Trophoblast cell (in vitro differentiated cells and primary cell): ENCODE data around the gene CPTP.

Experiments
- DNase-seq, 2 donors: peaks; one replicate each; pipeline ENCODE4 v3.0.0-alpha.2; 2016
- H2AFZ ChIP-seq: 2 replicates; pipeline ENCODE4 v1.6.1; 2013; ENCODE audit warnings: low read length, moderate library complexity, mild to moderate bottlenecking; ENCODE audit not compliant: insufficient read depth, poor library complexity
- H2AK5ac ChIP-seq: 2 replicates; pipeline ENCODE4 v1.6.1; 2013; ENCODE audit warnings: mild to moderate bottlenecking, low read length
- H2BK120ac ChIP-seq: 2 replicates; pipeline ENCODE4 v1.6.1; 2013; ENCODE audit warnings: low read length, mild to moderate bottlenecking, moderate library complexity; ENCODE audit not compliant: insufficient read depth, poor library complexity
- H2BK12ac ChIP-seq: 2 replicates; pipeline ENCODE4 v1.6.1; 2013; ENCODE audit warnings: mild to moderate bottlenecking, low read length, moderate library complexity
- H2BK5ac ChIP-seq: 2 replicates; pipeline ENCODE4 v1.6.1; 2013; ENCODE audit warnings: low read length, low read depth, moderate library complexity, mild to moderate bottlenecking; ENCODE audit not compliant: poor library complexity
- H3K14ac ChIP-seq: 2 replicates; pipeline ENCODE4 v1.6.1; 2013; ENCODE audit warnings: mild to moderate bottlenecking, low read length
- H3K18ac ChIP-seq: 2 replicates; pipeline ENCODE4 v1.6.1; 2013; ENCODE audit warnings: mild to moderate bottlenecking, low read length
- H3K23ac ChIP-seq: 2 replicates; pipeline ENCODE4 v1.6.1; 2013; ENCODE audit warnings: low read length
- H3K27ac ChIP-seq: 2 replicates; pipeline ENCODE4 v1.5.1; 2013; ENCODE audit warnings: low read depth, mild to moderate bottlenecking, inconsistent platforms, low read length, moderate library complexity
- H3K27me3 ChIP-seq: 2 replicates; pipeline ENCODE4 v1.6.1; 2013; ENCODE audit warnings: inconsistent platforms, mild to moderate bottlenecking, low read length, moderate library complexity; ENCODE audit not compliant: insufficient read depth
- H3K36me3 ChIP-seq, 2 experiments: 1 replicate in 1 of 2; 2 replicates in 1 of 2; pipeline ENCODE4 v1.6.1; 2013; ENCODE audit warnings: low read length in 2 of 2, mild to moderate bottlenecking in 2 of 2, moderate library complexity in 1 of 2; ENCODE audit not compliant: insufficient read depth in 2 of 2, control insufficient read depth in 1 of 2
- H3K4ac ChIP-seq: 2 replicates; pipeline ENCODE4 v1.6.1; 2013; ENCODE audit warnings: low read depth, mild to moderate bottlenecking, low read length, moderate library complexity
- H3K4me1 ChIP-seq, 2 experiments: 1 replicate in 1 of 2; 2 replicates in 1 of 2; pipeline ENCODE4 v1.6.1; 2013; ENCODE audit warnings: low read length in 2 of 2, mild to moderate bottlenecking in 2 of 2, moderate library complexity in 1 of 2; ENCODE audit not compliant: insufficient read depth in 2 of 2, control insufficient read depth in 1 of 2
- H3K4me2 ChIP-seq: 2 replicates; pipeline ENCODE4 v1.6.1; 2013; ENCODE audit warnings: inconsistent platforms, mild to moderate bottlenecking, low read length, moderate library complexity
- H3K4me3 ChIP-seq: 2 replicates; pipeline ENCODE4 v1.5.1; 2013; ENCODE audit warnings: mild to moderate bottlenecking, low read depth, low read length, inconsistent platforms
- H3K79me1 ChIP-seq: one replicate; pipeline ENCODE4 v1.6.1; 2013; ENCODE audit warnings: low read length
- H3K79me2 ChIP-seq: 2 replicates; pipeline ENCODE4 v1.6.1; 2013; ENCODE audit warnings: low read length, mild to moderate bottlenecking; ENCODE audit not compliant: control insufficient read depth, insufficient read depth, poor library complexity
- H3K9ac ChIP-seq: 2 replicates; pipeline ENCODE4 v1.6.1; 2013; ENCODE audit warnings: mild to moderate bottlenecking, low read length
- H3K9me3 ChIP-seq: 2 replicates; pipeline ENCODE4 v1.6.1; 2013; ENCODE audit warnings: low read depth, mild to moderate bottlenecking, control low read depth, inconsistent platforms, low read length; ENCODE audit not compliant: insufficient read depth
- H4K12ac ChIP-seq: 2 replicates; pipeline ENCODE4 v1.6.1; 2013; ENCODE audit warnings: low read depth, mild to moderate bottlenecking, low read length, moderate library complexity
- H4K8ac ChIP-seq: 2 replicates; pipeline ENCODE4 v1.6.1; 2013; ENCODE audit warnings: low read depth, mild to moderate bottlenecking, low read length, moderate library complexity
- H4K91ac ChIP-seq: one replicate; pipeline ENCODE4 v1.6.1; 2013; ENCODE audit warnings: low read depth, mild to moderate bottlenecking, low read length, moderate library complexity
- WGBS: extraction: QIAGEN DNeasy Blood & Tissue Kit; methylation state at CpG from one replicate; pipeline ENCODE4 v1.1.7; 2013; ENCODE audit warnings: missing lambda C conversion rate; ENCODE audit not compliant: insufficient read length, insufficient coverage; ENCODE audit errors: extremely low coverage; 5-methylcytosine and 5-hydroxymethylcytosine counted together

Gene CPTP

DNA sequence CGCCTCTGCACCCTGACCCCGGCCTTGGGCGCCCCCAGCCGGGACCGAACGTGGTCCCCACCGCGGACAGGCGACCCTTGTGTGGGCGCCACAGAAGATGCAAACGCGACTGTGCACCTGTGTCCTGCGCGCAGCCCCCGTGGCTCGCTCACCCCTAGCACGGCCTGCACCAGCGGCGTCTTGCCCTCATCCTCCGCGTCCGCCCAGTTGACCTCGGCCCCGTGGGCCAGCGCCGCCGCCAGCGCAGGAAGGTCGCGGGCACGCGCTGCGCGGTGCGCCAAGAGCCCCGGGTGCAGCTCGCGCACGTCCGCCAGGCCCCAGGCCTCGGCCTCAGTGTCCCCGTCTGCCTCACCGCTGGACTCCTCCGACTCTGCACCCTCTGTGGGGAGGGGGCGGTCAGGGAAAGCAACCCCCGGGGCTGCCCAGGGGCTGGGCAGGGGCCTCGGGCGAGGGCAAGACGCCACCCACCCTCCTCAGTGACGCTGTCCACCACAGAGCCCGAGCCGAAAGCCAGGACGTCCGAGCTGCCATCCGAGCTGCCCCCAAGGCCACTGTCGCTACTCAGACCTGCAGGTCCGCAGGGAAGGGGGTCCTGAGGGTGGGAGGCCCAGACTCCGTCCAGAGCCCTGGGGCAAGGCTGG lies 30.2 kb upstream of the CPTP start:
- no peak overlapping the region for H2AK5ac ChIP-seq
- H3K9me3 ChIP-seq = peaks cover 6% of the 10 kb centered on the region
- DNase-seq = no peak
- H2AFZ ChIP-seq = no peak overlapping the region
- H3K4me2 ChIP-seq = no peak overlapping the region
- H4K8ac ChIP-seq = no peak overlapping the region
- H3K14ac ChIP-seq = no peak overlapping the region
- H2BK5ac ChIP-seq = no peak overlapping the region
- no peak overlapping the region for H2BK12ac ChIP-seq
- no peak overlapping the region for H3K27ac ChIP-seq
- H3K4me3 ChIP-seq = no peak overlapping the region
- H3K79me2 ChIP-seq = no peaks in the 10 kb centered on the region
- no peak overlapping the region for H4K91ac ChIP-seq
- H3K9ac ChIP-seq = no peak overlapping the region
- H3K79me1 ChIP-seq = no peaks in the 10 kb centered on the region
- no peak overlapping the region for H3K18ac ChIP-seq
- WGBS = no CpG with 5 or more reads among the region's 58 CpGs
- H3K27me3 ChIP-seq = no peaks in the 10 kb centered on the region
- H3K23ac ChIP-seq = no peak overlapping the region
- H3K36me3 ChIP-seq = peaks cover 35 to 42% of the 10 kb centered on the region in 2 experiments
- H3K4me1 ChIP-seq = no peaks in the 10 kb centered on the region
- no peak overlapping the region for H4K12ac ChIP-seq
- H2BK120ac ChIP-seq = no peak overlapping the region
- no peak overlapping the region for H3K4ac ChIP-seq

DNA sequence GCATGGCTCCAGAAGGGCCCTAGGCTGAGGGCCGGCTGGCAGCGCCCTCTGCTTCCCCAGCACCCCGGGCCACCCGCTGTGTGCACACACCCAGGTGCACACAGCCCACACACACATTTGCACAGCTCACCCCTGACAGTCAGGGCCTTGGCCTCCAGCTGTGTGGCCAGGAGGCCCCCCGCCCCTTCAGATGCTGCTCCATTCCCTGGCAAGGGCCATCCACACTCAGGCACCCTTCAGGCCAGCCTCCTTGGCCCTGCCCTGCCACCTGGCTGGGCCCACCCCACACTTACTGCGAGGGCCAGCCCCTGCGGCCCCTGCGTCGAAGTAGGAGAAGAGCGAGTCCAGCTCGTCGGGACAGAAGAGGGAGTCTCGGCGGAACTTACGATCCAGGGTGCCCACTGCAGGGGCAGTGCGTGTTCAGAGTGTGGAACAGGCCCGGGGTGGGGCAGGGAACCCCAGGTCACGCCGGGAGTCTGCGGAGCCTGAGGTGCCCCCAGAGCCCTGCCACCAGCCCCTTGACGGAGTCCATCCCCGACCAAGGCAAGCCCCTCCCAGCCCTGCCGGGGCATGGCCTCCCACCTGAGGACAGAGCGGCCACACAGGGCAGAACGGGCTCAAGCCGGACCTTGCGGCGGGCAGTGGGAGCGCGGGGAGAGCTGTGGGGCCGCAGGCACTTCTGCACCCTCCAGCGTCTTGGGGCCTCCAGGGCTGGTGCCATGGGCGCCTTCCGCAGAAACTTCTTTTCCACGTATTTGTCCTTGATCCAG lies 29.3 kb upstream of the CPTP start:
- no peak overlapping the region for H3K4me2 ChIP-seq
- H4K8ac ChIP-seq = no peak overlapping the region
- no peaks in the 10 kb centered on the region for H3K79me1 ChIP-seq
- H2AFZ ChIP-seq = no peak overlapping the region
- H3K23ac ChIP-seq = no peak overlapping the region
- no peak overlapping the region for H2BK5ac ChIP-seq
- no peak overlapping the region for H3K14ac ChIP-seq
- no peak overlapping the region for H2BK120ac ChIP-seq
- no peak overlapping the region for H3K4ac ChIP-seq
- H3K79me2 ChIP-seq = no peaks in the 10 kb centered on the region
- H3K18ac ChIP-seq = no peak overlapping the region
- no peak overlapping the region for H3K27ac ChIP-seq
- no peak overlapping the region for H4K12ac ChIP-seq
- no peak overlapping the region for H2AK5ac ChIP-seq
- no peak overlapping the region for H4K91ac ChIP-seq
- H3K9ac ChIP-seq = no peak overlapping the region
- no peak overlapping the region for H3K4me3 ChIP-seq
- no peaks in the 10 kb centered on the region for H3K27me3 ChIP-seq
- no peaks in the 10 kb centered on the region for H3K4me1 ChIP-seq
- no peak for DNase-seq
- H2BK12ac ChIP-seq = no peak overlapping the region
- peaks cover 8% of the 10 kb centered on the region for H3K9me3 ChIP-seq
- WGBS = no CpG with 5 or more reads among the region's 35 CpGs
- peaks cover 35 to 42% of the 10 kb centered on the region in 2 experiments for H3K36me3 ChIP-seq

GRCh38 chr1:1296070-1297061 lies 28.2 kb upstream of the CPTP start:
- Histone ChIP-seq H3K4me1 (no peaks in the 10 kb centered on the region), H3K14ac (no peak overlapping the region), H4K8ac (no peak overlapping the region), H3K36me3 (peaks cover 35 to 42% of the 10 kb centered on the region in 2 experiments), H2BK120ac (no peak overlapping the region), H2BK5ac (no peak overlapping the region), H3K79me2 (no peaks in the 10 kb centered on the region), H3K27me3 (no peaks in the 10 kb centered on the region), H3K4ac (no peak overlapping the region), H2BK12ac (no peak overlapping the region), H2AK5ac (no peak overlapping the region), H4K91ac (no peak overlapping the region), H3K27ac (no peak overlapping the region), H3K18ac (no peak overlapping the region), H3K4me3 (no peak overlapping the region), H3K23ac (no peak overlapping the region), H2AFZ (no peak overlapping the region), H3K79me1 (no peaks in the 10 kb centered on the region), H3K9ac (no peak overlapping the region), H3K4me2 (no peak overlapping the region), H4K12ac (no peak overlapping the region), H3K9me3 (peaks cover 8% of the 10 kb centered on the region)
- no CpG with 5 or more reads among the region's 62 CpGs for WGBS
- no peak for DNase-seq

DNA sequence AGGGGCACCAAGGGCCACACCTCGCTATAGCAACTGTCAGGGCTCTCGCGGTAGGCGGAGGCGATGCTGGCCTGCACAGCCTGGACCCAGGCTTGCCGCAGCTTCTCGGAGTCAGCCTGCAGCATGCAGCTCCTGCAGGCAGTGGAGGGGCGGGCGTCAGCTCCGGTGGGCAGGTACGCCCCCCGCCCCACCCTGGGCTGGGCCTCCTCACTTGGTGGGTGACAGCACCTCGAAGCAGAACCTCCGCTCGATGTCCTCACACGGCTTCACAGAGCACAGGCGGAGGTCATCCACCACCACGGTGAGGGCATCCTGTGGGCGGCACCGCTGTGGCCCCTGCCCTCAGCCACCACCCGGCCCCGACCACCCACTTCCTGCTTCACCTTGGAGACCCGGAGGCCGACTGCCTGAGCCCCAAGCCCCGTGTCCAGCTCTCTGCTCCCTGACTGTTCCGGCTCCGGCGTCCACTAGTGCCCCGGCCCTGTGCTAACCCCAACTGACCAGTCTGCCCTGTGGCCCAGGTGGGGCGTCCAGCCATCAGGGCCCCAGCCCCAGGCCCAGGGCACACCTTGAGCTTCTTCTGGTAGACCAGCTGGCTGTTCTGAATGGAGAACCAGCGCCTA lies 26.7 kb upstream of the CPTP start:
- Histone ChIP-seq H2BK120ac (no peak overlapping the region), H3K79me1 (no peaks in the 10 kb centered on the region), H3K9ac (no peak overlapping the region), H2BK12ac (no peak overlapping the region), H3K27ac (no peak overlapping the region), H3K4me1 (peaks cover 2% of the 10 kb centered on the region in 2 experiments), H3K14ac (no peak overlapping the region), H3K18ac (no peak overlapping the region), H3K23ac (no peak overlapping the region), H3K4me2 (no peak overlapping the region), H4K12ac (no peak overlapping the region), H4K91ac (no peak overlapping the region), H3K4ac (no peak overlapping the region), H2BK5ac (no peak overlapping the region), H3K36me3 (peaks cover 35 to 44% of the 10 kb centered on the region in 2 experiments), H3K79me2 (no peaks in the 10 kb centered on the region), H3K9me3 (peaks cover 8% of the 10 kb centered on the region), H4K8ac (no peak overlapping the region), H2AFZ (no peak overlapping the region), H2AK5ac (no peak overlapping the region), H3K4me3 (no peak overlapping the region), H3K27me3 (no peaks in the 10 kb centered on the region)
- no CpG with 5 or more reads among the region's 31 CpGs for WGBS
- no peak for DNase-seq
